K562 (cell line): ENCODE data around the gene SYT1.

Source experiments
- LARP7 ChIP-seq: fragments of 450-650 bp; IDR thresholded peaks from 2 replicates; pipeline ENCODE4 v1.6.1; 2016
- SIN3B ChIP-seq: fragments of 450-650 bp; IDR thresholded peaks from 2 replicates; pipeline ENCODE4 v1.6.1; 2017; ENCODE audit warnings: low read depth, mild to moderate bottlenecking, moderate library complexity

- TF ChIP-seq SIN3B: no peak
- TF ChIP-seq LARP7: no peak
These were observed 491.6 kb downstream of the SYT1 start for GRCh38 chr12:79356216-79356615.
